Measurements from ENCODE around the gene CA7. TPM values are rescaled to one million over a fixed set of nuclear protein-coding genes. Genes with fewer than 3 reads are reported as not detected.

The CA7 gene
- total RNA-seq, 2 experiments from 2014 or later: 0.16 TPM; not detected in 1

- POLR2A ChIA-PET: interaction anchor here (0.5 to 1.8 kb wide), 4 partner anchors 16 to 731 kb away, joined by 3 to 9 read pairs (median 4); partner anchors contain the start of gene CTCF
- Mint-ChIP-seq H3K27ac (peak within 1 kb of the TSS; percentile 67), H3K9me3 (ENCODE audit: low read depth) (no peaks in the 10 kb centered on the region), H3K4me3 (peak within 1 kb of the TSS; percentile 73), H3K36me3 (ENCODE audit: low read depth) (peaks cover 18% of the 10 kb centered on the region), H3K4me1 (peaks cover 32% of the 10 kb centered on the region), H3K27me3 (peaks cover 2% of the 10 kb centered on the region)
- ATAC-seq (peak; percentile 96), DNase-seq (peak; percentile 93)
- CTCF ChIA-PET: interaction anchor here (0.6 to 5.7 kb wide), 46 partner anchors 8 to 448 kb away, joined by 3 to 96 read pairs (median 4); partner anchors contain the start of genes B3GNT9, CA7, DYNC1LI2 and PDP2
- intact Hi-C loops (cut with DNase I, micrococcal nuclease): loop anchor here (1.0 to 2.0 kb wide), 7 partner anchors 38 to 278 kb away; partner anchors contain the start of genes CES2 (in 1 of the 2), CIAO2B (in 1 of the 2), CKLF (in 1 of the 2) and CMTM4 (in 1 of the 2)
Measured at GRCh38 chr16:66830422-66831404, 13.5 kb upstream of the CA7 start, which contains the start of gene NAE1. NAE1 (minus strand) TSS chr16:66830976; CDS start chr16:66830899, 77 bp downstream.

GRCh38 chr16:66832190-66832589 is 12.0 kb upstream of the CA7 start:
- Mint-ChIP-seq H3K4me1 (peaks cover 28% of the 10 kb centered on the region), H3K4me3 (no peak overlapping the region), H3K36me3 (ENCODE audit: low read depth) (peaks cover 11% of the 10 kb centered on the region), H3K9me3 (ENCODE audit: low read depth) (no peaks in the 10 kb centered on the region), H3K27me3 (peaks cover 2% of the 10 kb centered on the region), H3K27ac (no peak overlapping the region)
- POLR2A ChIA-PET: interaction anchor here (0.6 kb wide), 1 partner anchor 38 kb away, joined by 3 read pairs; no protein-coding TSS in a partner anchor
- intact Hi-C loops (cut with DNase I, micrococcal nuclease): no loop called here
- ATAC-seq (no peak), DNase-seq (no peak)
- CTCF ChIA-PET: interaction anchor here (0.8 to 5.7 kb wide), 9 partner anchors 12 to 97 kb away, joined by 3 to 96 read pairs (median 18); partner anchors contain the start of genes DYNC1LI2 and PDP2

GRCh38 chr16:66832661-66833305 is 11.4 kb upstream of the CA7 start:
- Mint-ChIP-seq H3K4me3 (no peak overlapping the region), H3K27me3 (peaks cover 2% of the 10 kb centered on the region), H3K36me3 (ENCODE audit: low read depth) (peaks cover 8% of the 10 kb centered on the region), H3K9me3 (ENCODE audit: low read depth) (no peaks in the 10 kb centered on the region), H3K4me1 (peaks cover 25% of the 10 kb centered on the region), H3K27ac (no peak overlapping the region)
- ChIA-PET POLR2A (no interaction called here), CTCF (interaction anchor here (1.2 to 5.7 kb wide), 3 partner anchors 34 to 96 kb away, joined by 5 to 37 read pairs (median 18); partner anchors contain the start of gene PDP2)
- DNase-seq (no peak), ATAC-seq (no peak)
- intact Hi-C loops (cut with DNase I, micrococcal nuclease): no loop called here

GRCh38 chr16:66834746-66835145 is 9.5 kb upstream of the CA7 start:
- H3K36me3 Mint-ChIP-seq (ENCODE audit: low read depth): no peaks in the 10 kb centered on the region
- peaks cover 8% of the 10 kb centered on the region for H3K27me3 Mint-ChIP-seq
- H3K4me1 Mint-ChIP-seq: peaks cover 10% of the 10 kb centered on the region
- intact Hi-C loops (cut with DNase I, micrococcal nuclease): no loop called here
- DNase-seq (no peak), ATAC-seq (no peak)
- H3K9me3 Mint-ChIP-seq (ENCODE audit: low read depth): no peaks in the 10 kb centered on the region
- CTCF ChIA-PET: interaction anchor here (1.0 to 3.4 kb wide), 2 partner anchors 20 to 32 kb away, joined by 3 to 18 read pairs; no protein-coding TSS in a partner anchor
- H3K27ac Mint-ChIP-seq: no peak overlapping the region
- no peak overlapping the region for H3K4me3 Mint-ChIP-seq
- POLR2A ChIA-PET: no interaction called here

- ATAC-seq: no peak
- Mint-ChIP-seq H3K9me3 (ENCODE audit: low read depth) (no peaks in the 10 kb centered on the region), H3K4me3 (no peak overlapping the region), H3K36me3 (ENCODE audit: low read depth) (no peaks in the 10 kb centered on the region), H3K27ac (no peak overlapping the region), H3K27me3 (peaks cover 34% of the 10 kb centered on the region), H3K4me1 (peaks cover 4% of the 10 kb centered on the region)
- intact Hi-C loops (cut with DNase I, micrococcal nuclease): no loop called here
- POLR2A ChIA-PET: no interaction called here
- no peak for DNase-seq
- CTCF ChIA-PET: interaction anchor here (4.1 kb wide), 1 partner anchor 11 kb away, joined by 30 read pairs; the partner anchor contains the start of gene NAE1
Measured at GRCh38 chr16:66840883-66841282, 3.3 kb upstream of the CA7 start.

- no peak overlapping the region for H3K4me3 Mint-ChIP-seq
- intact Hi-C loops (cut with DNase I, micrococcal nuclease): no loop called here
- POLR2A ChIA-PET: no interaction called here
- no peak overlapping the region for H3K27ac Mint-ChIP-seq
- no peaks in the 10 kb centered on the region for H3K9me3 Mint-ChIP-seq (ENCODE audit: low read depth)
- ATAC-seq: no peak
- H3K27me3 Mint-ChIP-seq: peaks cover 39% of the 10 kb centered on the region
- no peaks in the 10 kb centered on the region for H3K36me3 Mint-ChIP-seq (ENCODE audit: low read depth)
- peaks cover 4% of the 10 kb centered on the region for H3K4me1 Mint-ChIP-seq
- CTCF ChIA-PET: interaction anchor here (4.1 kb wide), 1 partner anchor 11 kb away, joined by 30 read pairs; the partner anchor contains the start of gene NAE1
- no peak for DNase-seq
Measured at GRCh38 chr16:66841366-66841765, 2.8 kb upstream of the CA7 start.

- Mint-ChIP-seq H3K4me1 (peaks cover 4% of the 10 kb centered on the region), H3K4me3 (no peak overlapping the region), H3K27ac (no peak overlapping the region), H3K27me3 (peaks cover 42% of the 10 kb centered on the region), H3K36me3 (ENCODE audit: low read depth) (no peaks in the 10 kb centered on the region), H3K9me3 (ENCODE audit: low read depth) (no peaks in the 10 kb centered on the region)
- no peak for DNase-seq
- no peak for ATAC-seq
- POLR2A ChIA-PET: no interaction called here
- CTCF ChIA-PET: interaction anchor here (1.1 to 4.1 kb wide), 2 partner anchors 12 to 91 kb away, joined by 3 to 30 read pairs; partner anchors contain the start of gene NAE1
- intact Hi-C loops (cut with DNase I, micrococcal nuclease): no loop called here
Measured at GRCh38 chr16:66842765-66843164, 1.4 kb upstream of the CA7 start.

- DNase-seq (no peak), ATAC-seq (no peak)
- ChIA-PET POLR2A (no interaction called here), CTCF (interaction anchor here (1.1 to 4.1 kb wide), 3 partner anchors 13 to 91 kb away, joined by 3 to 30 read pairs (median 3); partner anchors contain the start of genes NAE1 and PDP2)
- peaks cover 41% of the 10 kb centered on the region for H3K27me3 Mint-ChIP-seq
- no peak overlapping the region for H3K27ac Mint-ChIP-seq
- intact Hi-C loops (cut with DNase I, micrococcal nuclease): no loop called here
- H3K4me3 Mint-ChIP-seq: no peak overlapping the region
- no peaks in the 10 kb centered on the region for H3K36me3 Mint-ChIP-seq (ENCODE audit: low read depth)
- H3K9me3 Mint-ChIP-seq (ENCODE audit: low read depth): no peaks in the 10 kb centered on the region
- peaks cover 7% of the 10 kb centered on the region for H3K4me1 Mint-ChIP-seq
Measured at GRCh38 chr16:66843191-66843590, 1.0 kb upstream of the CA7 start.

- no peaks in the 10 kb centered on the region for H3K9me3 Mint-ChIP-seq (ENCODE audit: low read depth)
- ATAC-seq: no peak
- H3K27ac Mint-ChIP-seq: no peak overlapping the region
- no peak for DNase-seq
- H3K4me1 Mint-ChIP-seq: peaks cover 7% of the 10 kb centered on the region
- H3K27me3 Mint-ChIP-seq: peaks cover 39% of the 10 kb centered on the region
- CTCF ChIA-PET: interaction anchor here (1.1 to 4.1 kb wide), 2 partner anchors 14 to 37 kb away, joined by 3 to 30 read pairs; partner anchors contain the start of genes NAE1 and PDP2
- intact Hi-C loops (cut with DNase I, micrococcal nuclease): no loop called here
- POLR2A ChIA-PET: no interaction called here
- H3K36me3 Mint-ChIP-seq (ENCODE audit: low read depth): no peaks in the 10 kb centered on the region
- peak overlapping the region; percentile 31 for H3K4me3 Mint-ChIP-seq
Measured at GRCh38 chr16:66844009-66844341, 239 bp upstream of the CA7 start.

GRCh38 chr16:66845080-66845410 is 831 bp downstream of the CA7 start:
- ATAC-seq: no peak
- peak overlapping the region; percentile 12 for H3K4me3 Mint-ChIP-seq
- ChIA-PET CTCF (interaction anchor here (0.6 to 4.1 kb wide), 4 partner anchors 8 to 100 kb away, joined by 3 to 30 read pairs (median 8); partner anchors contain the start of gene NAE1), POLR2A (no interaction called here)
- intact Hi-C loops (cut with DNase I, micrococcal nuclease): no loop called here
- H3K36me3 Mint-ChIP-seq (ENCODE audit: low read depth): no peaks in the 10 kb centered on the region
- H3K27me3 Mint-ChIP-seq: peaks cover 36% of the 10 kb centered on the region
- H3K9me3 Mint-ChIP-seq (ENCODE audit: low read depth): no peaks in the 10 kb centered on the region
- no peak for DNase-seq
- H3K4me1 Mint-ChIP-seq: peaks cover 7% of the 10 kb centered on the region
- no peak overlapping the region for H3K27ac Mint-ChIP-seq

- no peak overlapping the region for H3K27ac Mint-ChIP-seq
- H3K36me3 Mint-ChIP-seq (ENCODE audit: low read depth): no peaks in the 10 kb centered on the region
- ChIA-PET CTCF (interaction anchor here (0.8 to 4.4 kb wide), 6 partner anchors 8 to 118 kb away, joined by 3 to 27 read pairs (median 4); partner anchors contain the start of gene NAE1), POLR2A (no interaction called here)
- peaks cover 36% of the 10 kb centered on the region for H3K27me3 Mint-ChIP-seq
- H3K4me3 Mint-ChIP-seq: no peak overlapping the region
- H3K9me3 Mint-ChIP-seq (ENCODE audit: low read depth): no peaks in the 10 kb centered on the region
- H3K4me1 Mint-ChIP-seq: peaks cover 7% of the 10 kb centered on the region
- ATAC-seq: no peak
- intact Hi-C loops (cut with DNase I, micrococcal nuclease): no loop called here
- no peak for DNase-seq
Measured at GRCh38 chr16:66845791-66846221, 1.6 kb downstream of the CA7 start.
